GM12892 (cell line): Measurements from ENCODE around the gene MYBPC3.

ENCODE experiments used
- POLR2A ChIP-seq: IDR thresholded peaks from 2 replicates; pipeline ENCODE4 v1.6.1; 2011; ENCODE audit warnings: low read depth, low read length, control low read depth
- POLR2AphosphoS5 ChIP-seq: IDR thresholded peaks from 2 replicates; pipeline ENCODE4 v1.6.1; 2011; ENCODE audit warnings: low read depth, low read length, control low read depth

DNA sequence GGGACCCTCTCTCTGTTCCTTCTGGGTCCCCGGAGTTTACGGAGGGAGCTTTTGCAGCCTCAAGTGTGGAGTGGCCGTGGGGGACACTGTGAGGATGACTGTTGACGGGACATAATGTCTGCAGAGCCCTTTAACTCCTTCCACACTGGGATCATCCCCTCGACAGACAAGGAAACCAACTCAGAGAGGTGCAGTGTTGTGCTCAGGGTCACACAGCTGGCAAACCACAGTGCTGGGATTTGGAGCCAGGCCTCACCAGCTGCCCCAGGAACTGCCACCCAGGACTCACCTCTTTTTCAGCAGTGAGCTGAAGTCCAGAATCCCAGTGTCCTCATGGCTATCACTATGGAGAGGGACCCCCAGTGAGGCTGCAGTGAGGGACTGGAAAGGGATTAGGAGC lies 5.4 kb downstream of the MYBPC3 start:
- TF ChIP-seq POLR2AphosphoS5 (no peak), POLR2A (no peak)
